H1 (cell line): ENCODE results near the gene USP49. TPM values are rescaled to one million over a fixed set of nuclear protein-coding genes. Genes with fewer than 3 reads are reported as not detected.

Source experiments
- ATF3 ChIP-seq: IDR thresholded peaks from 2 replicates; pipeline ENCODE4 v1.6.1; 2011; ENCODE audit warnings: low read depth, mild to moderate bottlenecking, low read length; ENCODE audit not compliant: insufficient read depth
- BACH1 ChIP-seq: IDR thresholded peaks from 2 replicates; pipeline ENCODE4 v1.6.1; 2012; ENCODE audit warnings: low read length, improper control_type of control experiment
- CHD1 ChIP-seq: IDR thresholded peaks from 2 replicates; pipeline ENCODE4 v1.6.1; 2012; ENCODE audit warnings: low read depth, low read length, improper control_type of control experiment
- EGR1 ChIP-seq: IDR thresholded peaks from 2 replicates; pipeline ENCODE4 v1.6.1; 2011; ENCODE audit warnings: low read depth, low read length, borderline replicate concordance
- EP300 ChIP-seq, 2 experiments: IDR thresholded peaks; 1 replicate in 1 of 2; 2 replicates in 1 of 2; pipeline ENCODE4 v1.6.1; 2011 to 2012; ENCODE audit warnings: low read depth in 2 of 2, low read length in 2 of 2, mild to moderate bottlenecking in 2 of 2, borderline replicate concordance in 1 of 2, inconsistent platforms in 1 of 2, moderate library complexity in 1 of 2
- PHF8 ChIP-seq: fragments of 200-600 bp; sonication (generic); conservative IDR thresholded peaks from 2 replicates; pipeline ENCODE4 v1.7.1; 2012; ENCODE audit warnings: low read depth, mild to moderate bottlenecking, inconsistent platforms, low read length, moderate library complexity
- RBBP5 ChIP-seq: IDR thresholded peaks from 2 replicates; pipeline ENCODE4 v1.7.1; 2012; ENCODE audit warnings: low read depth, mild to moderate bottlenecking, inconsistent platforms, low read length, moderate library complexity, borderline replicate concordance
- RFX5 ChIP-seq: IDR thresholded peaks from 2 replicates; pipeline ENCODE4 v1.6.1; 2011; ENCODE audit warnings: low read depth, low read length, improper control_type of control experiment, borderline replicate concordance
- SIN3A ChIP-seq, 2 experiments: IDR thresholded peaks in 1 of 2; conservative IDR thresholded peaks in 1 of 2; 2 replicates each; pipeline ENCODE4 v1.6.1; 2011 to 2012; ENCODE audit warnings: low read length in 2 of 2, improper control_type of control experiment in 1 of 2, low read depth in 1 of 2, mild to moderate bottlenecking in 1 of 2
- SRF ChIP-seq: IDR thresholded peaks from 2 replicates; pipeline ENCODE4 v1.6.1; 2011; ENCODE audit warnings: mild to moderate bottlenecking, low read depth, low read length, moderate library complexity
- SUZ12 ChIP-seq: fragments of 200-600 bp; sonication (generic); IDR thresholded peaks from 2 replicates; pipeline ENCODE4 v1.6.1; 2012; ENCODE audit warnings: mild to moderate bottlenecking, inconsistent platforms, low read length, moderate library complexity, mixed read lengths
- TBP ChIP-seq: IDR thresholded peaks from 2 replicates; pipeline ENCODE4 v1.6.1; 2011; ENCODE audit warnings: low read depth, low read length, improper control_type of control experiment
- TEAD4 ChIP-seq: IDR thresholded peaks from 2 replicates; pipeline ENCODE4 v1.6.1; 2012; ENCODE audit warnings: low read depth, low read length, inconsistent platforms, mixed read lengths
- ZNF274 ChIP-seq: IDR thresholded peaks from 2 replicates; pipeline ENCODE4 v1.7.0; 2012; ENCODE audit warnings: low read length, borderline replicate concordance; ENCODE audit errors: extremely low read depth
- polyA plus RNA-seq, 7 experiments: library from polyadenylated mRNA; depleted of rRNA in 3 of 7; stranded (reverse) in 5 of 7; unstranded in 2 of 7; fragments of >200 nt in 5 of 7; fragments of 200-250 nt in 2 of 7; gene quantifications; 1 replicate in 5 of 7; 2 replicates in 1 of 7; 4 replicates in 1 of 7; pipeline versions ENCODE4 v1.2.1 to v1.2.3, GENCODE V29; 2011 to 2013; ENCODE audit warnings: missing spikeins in 2 of 7, mixed read lengths in 2 of 7
- total RNA-seq: library from RNA; stranded (reverse); fragmentation: NEBNext Ultra II Directional; extraction: Animal tissue kit (Norgen Biotek cat#: 25700); gene quantifications from 2 replicates; pipeline ENCODE4 v1.2.1, GENCODE V29; 2021
- TF ChIP-seq, protein P1 (sequence below), 3 experiments: IDR thresholded peaks; 1 replicate in 2 of 3; 2 replicates in 1 of 3; pipeline versions ENCODE4 v1.5.1 to v1.6.1; 2011; ENCODE audit warnings: low read length in 3 of 3, mild to moderate bottlenecking in 3 of 3, inconsistent platforms in 2 of 3, low read depth in 1 of 3, moderate library complexity in 1 of 3; ENCODE audit not compliant: insufficient read depth in 1 of 3; ENCODE audit errors: control extremely low read depth in 1 of 3

USP49 gene
- total and polyA plus RNA-seq, 2 of the 8 experiments (the other 6 are each of a cell fraction or from before 2014, with no cell fraction given) = 6.9 to 24.4 TPM

DNA sequence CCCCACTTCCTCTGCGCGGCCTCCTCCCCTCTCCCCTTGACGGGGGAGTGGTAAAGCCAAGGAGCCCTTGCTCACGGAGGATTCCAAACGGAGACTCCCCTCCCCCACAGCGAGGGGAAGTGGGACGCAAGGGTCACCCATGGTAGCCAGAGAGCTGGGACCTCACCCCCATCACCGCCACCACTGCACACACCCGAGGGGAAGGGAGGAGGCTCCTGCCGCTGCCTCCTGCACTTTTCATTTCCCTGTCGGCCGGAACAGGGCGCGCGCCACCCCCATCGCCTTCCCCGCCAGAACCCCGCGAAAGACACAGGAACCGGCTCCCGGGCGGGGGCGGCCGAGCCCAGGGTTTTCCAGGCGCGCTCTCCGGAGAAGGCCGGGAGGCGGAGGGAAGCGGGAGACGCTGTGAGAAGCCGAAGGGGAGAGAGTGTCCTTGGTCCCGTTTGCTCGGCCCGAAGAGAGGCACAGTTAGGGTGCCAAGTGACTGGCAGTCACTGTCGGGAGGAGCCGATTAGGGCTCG lies 45.6 kb upstream of the USP49 start (continued):
- TF ChIP-seq ZNF274 (no peak), SRF (no peak), CHD1 (no peak), EGR1 (no peak), BACH1 (no peak), EP300 (IDR thresholded peaks at IDR 0.05; ENCODE audit: borderline replicate concordance in 1 of 2, low read depth in 2 of 2, low read length in 2 of 2) (no peak), RFX5 (no peak), SIN3A (conservative IDR thresholded peaks at IDR 0.05 in 1 of 2, IDR thresholded peaks at IDR 0.05 in 1 of 2; ENCODE audit: low read depth in 1 of 2, low read length in 2 of 2) (peak in 1 of 2 experiments; percentile 57; a peak in 2 of 4 replicates), ATF3 (no peak), TBP (no peak), RBBP5 (0 out of 2 replicates have a peak, but pooled peaks have one; percentile 26), PHF8 (0 out of 2 replicates have a peak, but pooled peaks have one; percentile 28), SUZ12 (no peak), TEAD4 (no peak)
- TF ChIP-seq, protein P1, sequence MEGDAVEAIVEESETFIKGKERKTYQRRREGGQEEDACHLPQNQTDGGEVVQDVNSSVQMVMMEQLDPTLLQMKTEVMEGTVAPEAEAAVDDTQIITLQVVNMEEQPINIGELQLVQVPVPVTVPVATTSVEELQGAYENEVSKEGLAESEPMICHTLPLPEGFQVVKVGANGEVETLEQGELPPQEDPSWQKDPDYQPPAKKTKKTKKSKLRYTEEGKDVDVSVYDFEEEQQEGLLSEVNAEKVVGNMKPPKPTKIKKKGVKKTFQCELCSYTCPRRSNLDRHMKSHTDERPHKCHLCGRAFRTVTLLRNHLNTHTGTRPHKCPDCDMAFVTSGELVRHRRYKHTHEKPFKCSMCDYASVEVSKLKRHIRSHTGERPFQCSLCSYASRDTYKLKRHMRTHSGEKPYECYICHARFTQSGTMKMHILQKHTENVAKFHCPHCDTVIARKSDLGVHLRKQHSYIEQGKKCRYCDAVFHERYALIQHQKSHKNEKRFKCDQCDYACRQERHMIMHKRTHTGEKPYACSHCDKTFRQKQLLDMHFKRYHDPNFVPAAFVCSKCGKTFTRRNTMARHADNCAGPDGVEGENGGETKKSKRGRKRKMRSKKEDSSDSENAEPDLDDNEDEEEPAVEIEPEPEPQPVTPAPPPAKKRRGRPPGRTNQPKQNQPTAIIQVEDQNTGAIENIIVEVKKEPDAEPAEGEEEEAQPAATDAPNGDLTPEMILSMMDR (IDR thresholded peaks at IDR 0.05; ENCODE audit: control extremely low read depth in 1 of 3, insufficient read depth in 1 of 3, low read depth in 1 of 3, low read length in 3 of 3) = no peak
